IMR-90 (cell line): ENCODE measurements around the gene ZNF219. TPM values are rescaled to one million over a fixed set of nuclear protein-coding genes. Genes with fewer than 3 reads are reported as not detected.

ENCODE experiments used
- ATAC-seq: fragments of 200-7000 bp; cut with Tn5 transposase; 2 replicates; pipeline ENCODE4 v1.9.1; 2020; ENCODE audit warnings: low read depth, mild to moderate bottlenecking, moderate library complexity
- BruUV-seq: library from RNA; stranded (reverse); fragments of 400-500 nt; replicated peaks from 2 replicates; lab custom pipeline; 2021; lab: Mats Ljungman, UMichigan
- CTCF ChIA-PET: fragments of 300-600 bp; formaldehyde crosslinking; extraction: SDS; loops from one replicate; lab custom pipeline; 2021; ENCODE audit warnings: antibody characterized with exemption; lab: Yijun Ruan, JAX
- POLR2A ChIA-PET: fragments of 300-600 bp; sonication (Branson Sonifier 250); formaldehyde crosslinking; loops from one replicate; lab custom pipeline; 2022; ENCODE audit warnings: antibody characterized with exemption; ENCODE audit not compliant: unreplicated experiment; lab: Charles Lee
- DNase-seq: peaks from one replicate; pipeline ENCODE4 v3.0.0; 2013
- H2AFZ ChIP-seq: replicated peaks from 2 replicates; pipeline ENCODE3; 2013; ENCODE audit warnings: low read length, mild to moderate bottlenecking; ENCODE audit not compliant: poor library complexity
- H2AK5ac ChIP-seq: 2 replicates; pipeline ENCODE4 v1.6.1; 2013; ENCODE audit warnings: low read depth, low read length, inconsistent platforms
- H2AK9ac ChIP-seq: replicated peaks from 2 replicates; pipeline ENCODE3; 2013; ENCODE audit warnings: mild to moderate bottlenecking, low read depth, low read length, moderate library complexity; ENCODE audit not compliant: poor library complexity
- H2BK120ac ChIP-seq: 2 replicates; pipeline ENCODE4 v1.6.1; 2013; ENCODE audit warnings: low read depth, low read length, inconsistent platforms
- H2BK15ac ChIP-seq: 3 replicates; pipeline ENCODE4 v1.6.1; 2013; ENCODE audit warnings: low read depth, low read length, inconsistent platforms
- H2BK20ac ChIP-seq: 2 replicates; pipeline ENCODE4 v1.6.1; 2013; ENCODE audit warnings: low read depth, mild to moderate bottlenecking, inconsistent platforms, low read length, moderate library complexity
- H2BK5ac ChIP-seq: 2 replicates; pipeline ENCODE4 v1.6.1; 2013; ENCODE audit warnings: mild to moderate bottlenecking, low read depth, low read length, inconsistent platforms; ENCODE audit not compliant: poor library complexity, severe bottlenecking
- H3K14ac ChIP-seq: replicated peaks from 2 replicates; pipeline ENCODE4 v1.6.1; 2013; ENCODE audit warnings: low read depth, low read length, inconsistent platforms
- H3K18ac ChIP-seq: 2 replicates; pipeline ENCODE4 v1.6.1; 2013; ENCODE audit warnings: low read depth, low read length, control low read depth
- H3K23ac ChIP-seq: 2 replicates; pipeline ENCODE4 v1.6.1; 2013; ENCODE audit warnings: low read depth, low read length, inconsistent platforms
- H3K27ac ChIP-seq: 2 replicates; pipeline ENCODE4 v1.5.1; 2013; ENCODE audit warnings: mild to moderate bottlenecking, control low read depth, low read length; ENCODE audit not compliant: insufficient read depth
- H3K27me3 ChIP-seq: 2 replicates; pipeline ENCODE4 v1.6.1; 2013; ENCODE audit warnings: low read length; ENCODE audit not compliant: control insufficient read depth, insufficient read depth
- H3K36me3 ChIP-seq: 2 replicates; pipeline ENCODE4 v1.6.1; 2013; ENCODE audit warnings: low read length, mixed read lengths; ENCODE audit not compliant: control insufficient read depth, insufficient read depth
- H3K4ac ChIP-seq: 2 replicates; pipeline ENCODE4 v1.6.1; 2013; ENCODE audit warnings: low read depth, low read length, inconsistent platforms
- H3K4me1 ChIP-seq: 2 replicates; pipeline ENCODE4 v1.6.1; 2013; ENCODE audit warnings: low read length, mixed read lengths; ENCODE audit not compliant: control insufficient read depth, insufficient read depth
- H3K4me2 ChIP-seq: 2 replicates; pipeline ENCODE4 v1.6.1; 2013; ENCODE audit warnings: low read depth, mild to moderate bottlenecking, control low read depth, low read length, moderate library complexity
- H3K4me3 ChIP-seq: 2 replicates; pipeline ENCODE4 v1.5.1; 2013; ENCODE audit warnings: low read depth, mild to moderate bottlenecking, control low read depth, low read length, moderate library complexity; ENCODE audit not compliant: insufficient read depth
- H3K56ac ChIP-seq: 2 replicates; pipeline ENCODE4 v1.6.1; 2013; ENCODE audit warnings: low read length, inconsistent platforms; ENCODE audit not compliant: insufficient read depth; ENCODE audit errors: extremely low read depth
- H3K79me1 ChIP-seq, 2 experiments: 2 replicates each; pipeline ENCODE4 v1.6.1; 2013; ENCODE audit warnings: low read length in 2 of 2, inconsistent platforms in 1 of 2, low read depth in 1 of 2
- H3K9ac ChIP-seq: 2 replicates; pipeline ENCODE4 v1.6.1; 2013; ENCODE audit warnings: low read depth, low read length, control low read depth
- H3K9me1 ChIP-seq: 2 replicates; pipeline ENCODE4 v1.6.1; 2013; ENCODE audit warnings: low read length, inconsistent platforms; ENCODE audit not compliant: insufficient read depth
- H3K9me3 ChIP-seq: 2 replicates; pipeline ENCODE4 v1.6.1; 2013; ENCODE audit warnings: low read length; ENCODE audit not compliant: control insufficient read depth, insufficient read depth
- H4K20me1 ChIP-seq: 2 replicates; pipeline ENCODE4 v1.6.1; 2013; ENCODE audit warnings: low read length, inconsistent platforms; ENCODE audit not compliant: insufficient read depth
- H4K5ac ChIP-seq: 2 replicates; pipeline ENCODE4 v1.6.1; 2013; ENCODE audit warnings: mild to moderate bottlenecking, low read depth, low read length, control low read depth
- H4K8ac ChIP-seq, 2 experiments: 2 replicates each; pipeline ENCODE4 v1.6.1; 2013; ENCODE audit warnings: low read depth in 2 of 2, low read length in 2 of 2, control low read depth in 1 of 2, inconsistent platforms in 1 of 2
- H4K91ac ChIP-seq: 2 replicates; pipeline ENCODE4 v1.6.1; 2013; ENCODE audit warnings: low read depth, low read length, inconsistent platforms; ENCODE audit not compliant: insufficient read depth
- CTCF ChIP-seq: conservative IDR thresholded peaks from 2 replicates; pipeline ENCODE4 v1.5.1; 2012; ENCODE audit warnings: mild to moderate bottlenecking, low read depth, low read length, improper control_type of control experiment
- MAZ ChIP-seq: IDR thresholded peaks from 2 replicates; pipeline ENCODE4 v1.6.1; 2012; ENCODE audit warnings: low read depth, mild to moderate bottlenecking, low read length, improper control_type of control experiment, moderate library complexity, borderline replicate concordance
- SMC3 ChIP-seq: fragments of 150-350 bp; IDR thresholded peaks from 2 replicates; pipeline ENCODE4 v1.6.1; 2016; ENCODE audit warnings: low read depth, mild to moderate bottlenecking, antibody characterized with exemption, low read length, moderate library complexity
- WGBS, 2 experiments: methylation state at CpG; one replicate each; pipeline versions ENCODE4 v1.1.5 to v1.1.7; 2013; ENCODE audit warnings: missing lambda C conversion rate in 2 of 2; ENCODE audit not compliant: insufficient read length in 1 of 2; ENCODE audit errors: extremely low coverage in 2 of 2; 5-methylcytosine and 5-hydroxymethylcytosine counted together
- dilution Hi-C: fragments of 300-500 bp; cut with HindIII; formaldehyde crosslinking; loops from one replicate; pipeline ENCODE4 v1.14.3; 2018; ENCODE audit warnings: low sequenced_read_pairs; ENCODE audit not compliant: unreplicated experiment
- in situ Hi-C: fragments of 300-500 bp; cut with MboI; formaldehyde crosslinking; loops from 3 replicates; pipeline ENCODE4 v1.14.3; 2019; ENCODE audit warnings: low sequenced_read_pairs, inconsistent platforms, mixed read lengths
- intact Hi-C: fragments of 100-400 bp; cut with micrococcal nuclease; formaldehyde crosslinking; loops from 2 replicates; pipeline ENCODE4 v1.10.0; 2022
- polyA plus RNA-seq, 3 experiments: library from polyadenylated mRNA; depleted of rRNA; stranded (reverse); fragments of >200 nt; gene quantifications; 2 replicates each; pipeline ENCODE4 v1.2.3, GENCODE V29; 2012; ENCODE audit warnings: low replicate concordance in 1 of 3
- total RNA-seq: library from RNA; depleted of rRNA; stranded (reverse); fragments of >200 nt; gene quantifications from 2 replicates; pipeline ENCODE4 v1.2.3, GENCODE V29; 2012

Gene ZNF219
- total and polyA plus RNA-seq, 2 of the 4 experiments (the other 2 are of a cell fraction): 0.90 to 3.8 TPM

- dilution Hi-C loops (no loop called here), in situ Hi-C loops (no loop called here), intact Hi-C loops (no loop called here)
- Histone ChIP-seq H2AK9ac (no peak within 1 kb of the TSS), H4K8ac (no peak within 1 kb of the TSS), H3K4me1 (no peaks in the 10 kb centered on the region), H3K56ac (no peak within 1 kb of the TSS), H3K9me3 (no peaks in the 10 kb centered on the region), H3K14ac (no peak within 1 kb of the TSS), H3K23ac (no peak within 1 kb of the TSS), H2AK5ac (no peak within 1 kb of the TSS), H3K4me3 (no peak within 1 kb of the TSS), H3K4me2 (no peak within 1 kb of the TSS), H2AFZ (no peak within 1 kb of the TSS), H3K18ac (no peak within 1 kb of the TSS), H3K79me1 (no peaks in the 10 kb centered on the region), H2BK15ac (no peak within 1 kb of the TSS), H3K36me3 (no peaks in the 10 kb centered on the region), H3K27ac (no peak within 1 kb of the TSS), H3K27me3 (no peaks in the 10 kb centered on the region), H3K9ac (no peak within 1 kb of the TSS), H2BK120ac (no peak within 1 kb of the TSS), H4K91ac (no peak within 1 kb of the TSS), H4K5ac (no peak within 1 kb of the TSS), H3K9me1 (peaks cover 5% of the 10 kb centered on the region; the same call in 1 of the 2 replicates), H2BK5ac (no peak within 1 kb of the TSS), H3K4ac (no peak within 1 kb of the TSS), H2BK20ac (no peak within 1 kb of the TSS), H4K20me1 (no peaks in the 10 kb centered on the region)
- TF ChIP-seq SMC3 (peak; percentile 32; the same call in 1 of the 2 replicates), MAZ (no peak), CTCF (peak; percentile 32)
- DNase-seq (peak; percentile 35), ATAC-seq (peak; percentile 53; the same call in 1 of the 2 replicates)
- WGBS, 2 experiments: no CpG with 5 or more reads among the region's 8 CpGs
- POLR2A ChIA-PET: no interaction called here
- CTCF ChIA-PET: no interaction called here
- BruUV-seq: no TSS peak
These were observed 40.4 kb downstream of the ZNF219 start, which contains the start of gene RNASE8 for GRCh38 chr14:21057803-21058675. RNASE8 (plus strand) TSS chr14:21057822; CDS start chr14:21057893, 71 bp downstream.
